ENCODE measurements around the gene PLOD1. TPM values are rescaled to one million over a fixed set of nuclear protein-coding genes. Genes with fewer than 3 reads are reported as not detected.

PLOD1 gene
- total and polyA plus RNA-seq, 2 of the 13 experiments (the other 11 are each of a cell fraction or from before 2014, with no cell fraction given), result 70.1 to 318 TPM

- no peak for TF ChIP-seq BRF2 (CRISPR knock-in tag; IDR thresholded peaks at IDR 0.05)
- no peak for TF ChIP-seq TERF1 (CRISPR knock-in tag; IDR thresholded peaks at IDR 0.05)
- no peak for TF ChIP-seq RFX3 (CRISPR knock-in tag; IDR thresholded peaks at IDR 0.05)
- no peak for TF ChIP-seq ZBTB40 (IDR thresholded peaks at IDR 0.05)
- no peak for TF ChIP-seq ZBTB40 (CRISPR knock-in tag; IDR thresholded peaks at IDR 0.05)
- TF ChIP-seq ZNF800 (CRISPR knock-in tag; IDR thresholded peaks at IDR 0.05), result no peak
- TF ChIP-seq HOMEZ (CRISPR knock-in tag; IDR thresholded peaks at IDR 0.05; ENCODE audit: low read depth), result 0 out of 2 replicates have a peak, but pooled peaks have one; percentile 19
- peak; percentile 28; the same call in 1 of the 2 replicates for TF ChIP-seq SOX5 (CRISPR knock-in tag; IDR thresholded peaks at IDR 0.05; ENCODE audit: borderline replicate concordance)
- no peak for TF ChIP-seq MBD4 (IDR thresholded peaks at IDR 0.05; ENCODE audit: borderline replicate concordance, low read length)
- peak; percentile 60; the same call in 1 of the 2 replicates for TF ChIP-seq SIX1 (CRISPR knock-in tag; IDR thresholded peaks at IDR 0.05; ENCODE audit: borderline replicate concordance)
- no peak for TF ChIP-seq TSC22D2 (CRISPR knock-in tag; IDR thresholded peaks at IDR 0.05; ENCODE audit: borderline replicate concordance)
- TF ChIP-seq ARNT (IDR thresholded peaks at IDR 0.05), result no peak
- no peak for TF ChIP-seq KMT2A (CRISPR knock-in tag; IDR thresholded peaks at IDR 0.05)
- no peak for TF ChIP-seq NR0B2 (CRISPR knock-in tag; IDR thresholded peaks at IDR 0.05)
Measured at GRCh38 chr1:11967028-11967547, 32.6 kb downstream of the PLOD1 start (continued).
